HG03457 (cell line): Measurements from ENCODE around the gene PRSS22.

Source experiments
- ATAC-seq: cut with Tn5 transposase; IDR thresholded peaks from one replicate; pipeline ENCODE4 v1.9.1; 2021; ENCODE audit warnings: moderate number of reproducible peaks; ENCODE audit not compliant: unreplicated experiment

PRSS22 gene

GRCh38 chr16:2852731-2853507, 5.1 kb downstream of the PRSS22 start:
- ATAC-seq = no peak

- no peak for ATAC-seq
Measured at GRCh38 chr16:2852003-2852730, 5.8 kb downstream of the PRSS22 start.

GRCh38 chr16:2848933-2849725, 8.8 kb downstream of the PRSS22 start:
- no peak for ATAC-seq

GRCh38 chr16:2846511-2847310, 11.3 kb downstream of the PRSS22 start:
- ATAC-seq = no peak

GRCh38 chr16:2845116-2845515, 12.9 kb downstream of the PRSS22 start:
- ATAC-seq = no peak

- no peak for ATAC-seq
Measured at GRCh38 chr16:2843526-2843925, 14.4 kb downstream of the PRSS22 start.

- ATAC-seq = no peak
Measured at GRCh38 chr16:2842340-2843000, 15.5 kb downstream of the PRSS22 start.

GRCh38 chr16:2841606-2842339, 16.2 kb downstream of the PRSS22 start:
- ATAC-seq = no peak

GRCh38 chr16:2840914-2841313, 17.1 kb downstream of the PRSS22 start:
- ATAC-seq = no peak

- ATAC-seq = no peak
Measured at GRCh38 chr16:2839650-2840450, 18.1 kb downstream of the PRSS22 start.

GRCh38 chr16:2838928-2839327, 19.0 kb downstream of the PRSS22 start:
- no peak for ATAC-seq

- ATAC-seq = no peak
Measured at GRCh38 chr16:2836646-2837508, 21.1 kb downstream of the PRSS22 start.

- ATAC-seq = no peak
Measured at GRCh38 chr16:2835638-2836493, 22.1 kb downstream of the PRSS22 start.

GRCh38 chr16:2834968-2835367, 23.0 kb downstream of the PRSS22 start:
- no peak for ATAC-seq

- ATAC-seq = no peak
Measured at GRCh38 chr16:2833776-2834175, 24.2 kb downstream of the PRSS22 start.

GRCh38 chr16:2831203-2831602, 26.8 kb downstream of the PRSS22 start:
- ATAC-seq = no peak

GRCh38 chr16:2830355-2830695, 27.6 kb downstream of the PRSS22 start:
- no peak for ATAC-seq
